Measurements from ENCODE around the gene NWD2.

GRCh38 chr4:37397505-37397904 lies 153.0 kb downstream of the NWD2 start:
- TF ChIP-seq CTCF (IDR thresholded peaks at IDR 0.05 in 4 of 5, conservative IDR thresholded peaks at IDR 0.05 in 1 of 5) (no peak), POLR2A (IDR thresholded peaks at IDR 0.05) (no peak)

All from gastrocnemius medialis (tissue), 4 donors.